Neural crest cell (in vitro differentiated cells): ENCODE measurements around the gene VMA21. TPM values are rescaled to one million over a fixed set of nuclear protein-coding genes. Genes with fewer than 3 reads are reported as not detected.

ENCODE experiments used
- DNase-seq: peaks from one replicate; pipeline ENCODE4 v3.0.0; 2021; ENCODE audit warnings: low read depth, mixed read lengths, low spot score
- H3K27ac Mint-ChIP-seq: one replicate; pipeline ENCODE4 v1.8.0; 2021; ENCODE audit warnings: mild to moderate bottlenecking, mixed read lengths; ENCODE audit not compliant: unreplicated experiment
- H3K27me3 Mint-ChIP-seq: 2 replicates; pipeline ENCODE4 v1.8.0; 2021; ENCODE audit warnings: low read depth, mild to moderate bottlenecking, mixed read lengths
- H3K36me3 Mint-ChIP-seq: 2 replicates; pipeline ENCODE4 v1.8.0; 2021; ENCODE audit warnings: low read depth, mild to moderate bottlenecking, mixed read lengths
- H3K4me1 Mint-ChIP-seq: 2 replicates; pipeline ENCODE4 v1.8.0; 2021; ENCODE audit warnings: mixed read lengths
- H3K4me3 Mint-ChIP-seq: one replicate; pipeline ENCODE4 v1.8.0; 2021; ENCODE audit warnings: mild to moderate bottlenecking, mixed read lengths
- H3K9me3 Mint-ChIP-seq: 2 replicates; pipeline ENCODE4 v1.8.0; 2021; ENCODE audit warnings: mixed read lengths
- total RNA-seq: library from RNA; stranded (reverse); gene quantifications from 2 replicates; pipeline ENCODE4 v1.2.1, GENCODE V29; 2021
- TF ChIP-seq, protein P1 (sequence below): fragments of 200-600 bp; sonication (generic); conservative IDR thresholded peaks from 2 replicates; pipeline ENCODE4 v1.5.0; 2021; ENCODE audit warnings: antibody characterized with exemption, mild to moderate bottlenecking

The VMA21 gene
- total RNA-seq, 1 donor from 2014 or later, result 51.3 TPM

DNA sequence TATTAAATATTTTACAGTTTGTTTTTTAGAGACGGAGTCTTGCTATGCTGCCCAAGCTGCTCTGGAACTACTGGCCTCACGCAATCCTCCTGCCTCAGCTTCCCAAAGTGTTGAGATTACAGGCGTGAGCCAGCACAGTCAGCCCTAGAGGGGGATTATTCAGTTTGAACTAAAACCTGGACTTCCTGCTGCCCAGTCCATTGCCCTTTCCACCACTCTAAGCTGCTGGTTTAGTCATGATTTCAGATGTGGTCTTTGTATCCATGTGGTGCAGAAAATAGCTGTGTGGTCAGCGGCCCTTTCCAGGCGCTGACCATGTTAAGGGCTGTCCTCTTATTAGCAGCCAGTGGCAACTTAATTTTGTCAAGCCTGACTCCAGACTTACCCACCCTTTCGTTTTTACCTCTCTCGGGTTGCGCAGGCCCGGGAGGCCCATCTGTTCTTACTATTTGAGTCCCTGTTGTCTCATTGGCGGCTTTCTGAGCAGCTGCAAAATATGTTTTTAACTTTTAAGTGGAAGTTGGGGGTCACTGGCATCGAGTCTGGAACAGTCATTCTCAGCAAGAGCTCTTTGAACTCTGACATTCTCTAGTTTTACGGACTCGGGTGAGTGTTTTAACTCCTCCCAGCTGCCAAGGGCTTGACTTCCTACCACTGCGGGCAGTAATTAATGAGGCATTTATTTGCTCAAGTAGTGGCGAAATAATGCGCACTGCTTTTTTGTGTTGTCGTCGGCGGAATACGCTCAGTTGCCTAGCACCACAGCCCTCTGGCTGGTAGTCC lies 773 bp upstream of the VMA21 start:
- H3K4me3 Mint-ChIP-seq, result peak overlapping the region; percentile 86
- H3K9me3 Mint-ChIP-seq, result peaks cover 3% of the 10 kb centered on the region
- no peaks in the 10 kb centered on the region for H3K27me3 Mint-ChIP-seq
- peaks cover 45% of the 10 kb centered on the region for H3K4me1 Mint-ChIP-seq
- DNase-seq, result no peak
- H3K36me3 Mint-ChIP-seq, result peaks cover 3% of the 10 kb centered on the region
- TF ChIP-seq, protein P1, sequence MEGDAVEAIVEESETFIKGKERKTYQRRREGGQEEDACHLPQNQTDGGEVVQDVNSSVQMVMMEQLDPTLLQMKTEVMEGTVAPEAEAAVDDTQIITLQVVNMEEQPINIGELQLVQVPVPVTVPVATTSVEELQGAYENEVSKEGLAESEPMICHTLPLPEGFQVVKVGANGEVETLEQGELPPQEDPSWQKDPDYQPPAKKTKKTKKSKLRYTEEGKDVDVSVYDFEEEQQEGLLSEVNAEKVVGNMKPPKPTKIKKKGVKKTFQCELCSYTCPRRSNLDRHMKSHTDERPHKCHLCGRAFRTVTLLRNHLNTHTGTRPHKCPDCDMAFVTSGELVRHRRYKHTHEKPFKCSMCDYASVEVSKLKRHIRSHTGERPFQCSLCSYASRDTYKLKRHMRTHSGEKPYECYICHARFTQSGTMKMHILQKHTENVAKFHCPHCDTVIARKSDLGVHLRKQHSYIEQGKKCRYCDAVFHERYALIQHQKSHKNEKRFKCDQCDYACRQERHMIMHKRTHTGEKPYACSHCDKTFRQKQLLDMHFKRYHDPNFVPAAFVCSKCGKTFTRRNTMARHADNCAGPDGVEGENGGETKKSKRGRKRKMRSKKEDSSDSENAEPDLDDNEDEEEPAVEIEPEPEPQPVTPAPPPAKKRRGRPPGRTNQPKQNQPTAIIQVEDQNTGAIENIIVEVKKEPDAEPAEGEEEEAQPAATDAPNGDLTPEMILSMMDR, result no peak
- peak overlapping the region; percentile 94 for H3K27ac Mint-ChIP-seq

DNA sequence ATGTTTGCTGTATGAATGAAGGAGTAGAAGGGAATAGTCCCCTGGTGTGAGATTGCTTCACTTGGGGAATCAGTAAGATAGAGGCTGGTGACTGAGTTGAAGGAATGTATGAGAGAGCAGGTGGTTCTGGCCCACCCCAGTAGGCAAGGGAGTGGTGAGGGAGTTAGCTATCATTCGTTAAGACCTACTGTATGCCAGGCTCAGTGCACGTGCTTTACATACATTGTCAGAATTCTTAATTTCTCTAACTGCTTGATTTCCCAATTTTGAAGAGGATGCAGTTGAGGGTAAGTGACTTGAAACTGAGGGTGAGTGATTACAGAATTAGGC lies 700 bp downstream of the VMA21 start:
- peak overlapping the region; percentile 91 for H3K4me3 Mint-ChIP-seq
- peaks cover 45% of the 10 kb centered on the region for H3K4me1 Mint-ChIP-seq
- no peak overlapping the region for H3K27ac Mint-ChIP-seq
- H3K36me3 Mint-ChIP-seq, result peaks cover 3% of the 10 kb centered on the region
- H3K9me3 Mint-ChIP-seq, result peaks cover 3% of the 10 kb centered on the region
- DNase-seq, result no peak
- TF ChIP-seq, protein P1, result no peak
- no peaks in the 10 kb centered on the region for H3K27me3 Mint-ChIP-seq

DNA sequence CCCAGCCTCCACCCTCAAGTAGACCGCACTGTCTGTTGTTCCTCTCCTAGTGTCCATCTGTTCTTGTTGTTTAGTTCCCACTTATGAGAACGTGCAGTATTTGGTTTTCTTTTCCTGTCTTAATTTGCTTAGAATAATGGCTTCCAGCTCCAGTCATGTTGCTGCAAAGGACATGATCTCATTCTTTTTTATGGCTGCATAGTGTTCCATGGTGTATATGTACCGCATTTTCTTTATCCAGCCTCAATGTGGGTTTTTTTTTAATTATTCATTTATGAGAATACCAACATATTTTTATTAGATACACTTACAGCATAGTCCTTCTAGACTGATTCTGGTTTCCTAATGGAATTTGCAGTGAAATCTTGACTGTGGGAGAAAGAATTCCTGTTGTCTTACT lies 1.3 kb downstream of the VMA21 start:
- Mint-ChIP-seq H3K4me1 (peaks cover 45% of the 10 kb centered on the region), H3K4me3 (peak overlapping the region; percentile 91), H3K27me3 (no peaks in the 10 kb centered on the region), H3K9me3 (peaks cover 4% of the 10 kb centered on the region), H3K27ac (no peak overlapping the region), H3K36me3 (peaks cover 3% of the 10 kb centered on the region)
- TF ChIP-seq, protein P1, result no peak
- DNase-seq, result no peak

- TF ChIP-seq, protein P1, result no peak
- Mint-ChIP-seq H3K4me1 (peaks cover 27% of the 10 kb centered on the region), H3K27me3 (no peaks in the 10 kb centered on the region), H3K9me3 (peaks cover 3% of the 10 kb centered on the region), H3K4me3 (no peak overlapping the region), H3K36me3 (peaks cover 2% of the 10 kb centered on the region), H3K27ac (peak overlapping the region; percentile 59)
- no peak for DNase-seq
Observed at GRCh38 chrX:151402719-151403390, 5.8 kb downstream of the VMA21 start.

- TF ChIP-seq, protein P1, result no peak
- Mint-ChIP-seq H3K27ac (no peak overlapping the region), H3K27me3 (no peaks in the 10 kb centered on the region), H3K4me3 (no peak overlapping the region), H3K9me3 (peaks cover 7% of the 10 kb centered on the region), H3K4me1 (peaks cover 12% of the 10 kb centered on the region), H3K36me3 (peaks cover 11% of the 10 kb centered on the region)
- DNase-seq, result no peak
Observed at GRCh38 chrX:151416579-151416978, 19.6 kb downstream of the VMA21 start.
